Activated CD4-positive, alpha-beta T cell treated with anti-CD3 and anti-CD28 coated beads, Interleukin-2, amount 10 ng/mL, durations not matched to agents 7 days and 5 days (primary cell): Measurements from ENCODE around the gene CHCHD10. TPM values are rescaled to one million over a fixed set of nuclear protein-coding genes. Genes with fewer than 3 reads are reported as not detected.

ENCODE experiments used
- CTCF ChIA-PET: fragments of 350-600 bp; sonication (Branson Sonifier 250); formaldehyde crosslinking; loops from one replicate; lab custom pipeline; 2021; ENCODE audit warnings: antibody characterized with exemption; lab: Charles Lee
- POLR2A ChIA-PET: fragments of 350-600 bp; sonication (Branson Sonifier 250); formaldehyde crosslinking; loops from one replicate; lab custom pipeline; 2021; ENCODE audit warnings: antibody characterized with exemption; lab: Charles Lee
- DNase-seq: peaks from one replicate; pipeline ENCODE4 v3.0.0-alpha.2; 2020
- H3K27ac Mint-ChIP-seq: one replicate; pipeline ENCODE4 v1.8.0; 2021; ENCODE audit warnings: mild to moderate bottlenecking, moderate library complexity, mixed read lengths
- H3K27me3 Mint-ChIP-seq: one replicate; pipeline ENCODE4 v1.8.0; 2021; ENCODE audit warnings: mixed read lengths
- H3K36me3 Mint-ChIP-seq: one replicate; pipeline ENCODE4 v1.8.0; 2021; ENCODE audit warnings: low read depth, mixed read lengths
- H3K4me1 Mint-ChIP-seq: one replicate; pipeline ENCODE4 v1.8.0; 2021; ENCODE audit warnings: mixed read lengths
- H3K4me3 Mint-ChIP-seq: one replicate; pipeline ENCODE4 v1.8.0; 2021; ENCODE audit warnings: mild to moderate bottlenecking, moderate library complexity, mixed read lengths
- H3K9me3 Mint-ChIP-seq: one replicate; pipeline ENCODE4 v1.8.0; 2021; ENCODE audit warnings: mixed read lengths
- total RNA-seq, 2 experiments: library from RNA; stranded (reverse); gene quantifications; one replicate each; pipeline ENCODE4 v1.2.3, GENCODE V29; 2021

The CHCHD10 gene
- total RNA-seq, 2 experiments from 2014 or later, result 44.6 to 55.4 TPM

DNA sequence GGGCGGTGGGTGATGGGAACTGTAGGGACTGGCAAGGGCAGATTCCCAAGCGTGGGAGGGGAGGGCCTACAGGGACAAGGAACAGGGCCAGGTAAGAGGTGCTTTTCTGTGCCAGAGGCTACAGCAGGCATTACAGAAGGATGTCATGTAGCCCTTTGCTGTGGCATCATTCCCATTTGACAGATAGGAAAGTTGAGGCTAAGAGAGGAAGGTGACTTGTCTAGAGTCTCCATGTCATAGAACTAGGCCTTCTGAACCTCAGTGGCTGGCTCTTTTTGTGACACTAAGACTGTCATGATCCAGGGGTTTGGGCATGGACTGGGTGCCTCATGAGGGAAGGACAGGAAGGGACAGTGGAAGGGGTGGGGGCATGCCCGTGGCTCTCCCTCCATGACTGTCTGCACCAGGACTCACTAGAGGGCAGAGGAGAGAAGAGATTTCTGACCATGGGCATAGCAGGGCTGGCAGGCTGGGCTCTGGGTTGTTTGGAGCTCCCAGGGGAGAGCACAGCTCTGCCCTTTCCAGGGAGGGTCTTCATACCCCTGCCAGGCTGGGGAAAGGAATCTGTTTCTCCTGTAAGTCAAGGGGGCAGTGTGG is 8.1 kb upstream of the CHCHD10 start:
- CTCF ChIA-PET, result interaction anchor here (0.6 to 2.3 kb wide), 7 partner anchors 9 to 119 kb away, joined by 3 to 12 read pairs (median 3); partner anchors contain the start of genes C22orf15, MIF and SLC2A11
- Mint-ChIP-seq H3K4me3 (no peak overlapping the region), H3K27ac (no peak overlapping the region)

GRCh38 chr22:23774922-23775436 is 7.2 kb upstream of the CHCHD10 start:
- ChIA-PET POLR2A (no interaction called here), CTCF (interaction anchor here (1.0 to 2.3 kb wide), 5 partner anchors 10 to 83 kb away, joined by 3 to 12 read pairs (median 5); partner anchors contain the start of genes C22orf15 and SLC2A11)
- Mint-ChIP-seq H3K4me3 (no peak overlapping the region), H3K27me3 (peaks cover 17% of the 10 kb centered on the region), H3K36me3 (no peaks in the 10 kb centered on the region), H3K27ac (no peak overlapping the region), H3K9me3 (no peaks in the 10 kb centered on the region), H3K4me1 (peaks cover 12% of the 10 kb centered on the region)
- DNase-seq, result no peak

More for the DNA sequence above, 8.1 kb upstream of the CHCHD10 start:
- Mint-ChIP-seq H3K36me3 (no peaks in the 10 kb centered on the region), H3K27me3 (peaks cover 17% of the 10 kb centered on the region), H3K9me3 (no peaks in the 10 kb centered on the region), H3K4me1 (peaks cover 10% of the 10 kb centered on the region)
- POLR2A ChIA-PET, result no interaction called here
- no peak for DNase-seq

- no peaks in the 10 kb centered on the region for H3K9me3 Mint-ChIP-seq
- H3K27ac Mint-ChIP-seq, result no peak overlapping the region
- ChIA-PET POLR2A (no interaction called here), CTCF (interaction anchor here (1.0 to 2.3 kb wide), 4 partner anchors 11 to 83 kb away, joined by 3 to 12 read pairs (median 6); partner anchors contain the start of genes C22orf15 and SLC2A11)
- DNase-seq, result no peak
- H3K27me3 Mint-ChIP-seq, result peaks cover 17% of the 10 kb centered on the region
- H3K36me3 Mint-ChIP-seq, result no peaks in the 10 kb centered on the region
- H3K4me1 Mint-ChIP-seq, result peaks cover 15% of the 10 kb centered on the region
- no peak overlapping the region for H3K4me3 Mint-ChIP-seq
Measured at GRCh38 chr22:23774114-23774921, 6.5 kb upstream of the CHCHD10 start.

- peaks cover 17% of the 10 kb centered on the region for H3K27me3 Mint-ChIP-seq
- H3K4me1 Mint-ChIP-seq, result peaks cover 18% of the 10 kb centered on the region
- POLR2A ChIA-PET, result no interaction called here
- no peak for DNase-seq
- no peaks in the 10 kb centered on the region for H3K36me3 Mint-ChIP-seq
- peak overlapping the region; percentile 10 for H3K27ac Mint-ChIP-seq
- CTCF ChIA-PET, result interaction anchor here (2.3 kb wide), 1 partner anchor 10 kb away, joined by 8 read pairs; the partner anchor contains the start of gene C22orf15
- peak overlapping the region; percentile 1 for H3K4me3 Mint-ChIP-seq
- H3K9me3 Mint-ChIP-seq, result no peaks in the 10 kb centered on the region
Measured at GRCh38 chr22:23773483-23774113, 5.8 kb upstream of the CHCHD10 start.

DNA sequence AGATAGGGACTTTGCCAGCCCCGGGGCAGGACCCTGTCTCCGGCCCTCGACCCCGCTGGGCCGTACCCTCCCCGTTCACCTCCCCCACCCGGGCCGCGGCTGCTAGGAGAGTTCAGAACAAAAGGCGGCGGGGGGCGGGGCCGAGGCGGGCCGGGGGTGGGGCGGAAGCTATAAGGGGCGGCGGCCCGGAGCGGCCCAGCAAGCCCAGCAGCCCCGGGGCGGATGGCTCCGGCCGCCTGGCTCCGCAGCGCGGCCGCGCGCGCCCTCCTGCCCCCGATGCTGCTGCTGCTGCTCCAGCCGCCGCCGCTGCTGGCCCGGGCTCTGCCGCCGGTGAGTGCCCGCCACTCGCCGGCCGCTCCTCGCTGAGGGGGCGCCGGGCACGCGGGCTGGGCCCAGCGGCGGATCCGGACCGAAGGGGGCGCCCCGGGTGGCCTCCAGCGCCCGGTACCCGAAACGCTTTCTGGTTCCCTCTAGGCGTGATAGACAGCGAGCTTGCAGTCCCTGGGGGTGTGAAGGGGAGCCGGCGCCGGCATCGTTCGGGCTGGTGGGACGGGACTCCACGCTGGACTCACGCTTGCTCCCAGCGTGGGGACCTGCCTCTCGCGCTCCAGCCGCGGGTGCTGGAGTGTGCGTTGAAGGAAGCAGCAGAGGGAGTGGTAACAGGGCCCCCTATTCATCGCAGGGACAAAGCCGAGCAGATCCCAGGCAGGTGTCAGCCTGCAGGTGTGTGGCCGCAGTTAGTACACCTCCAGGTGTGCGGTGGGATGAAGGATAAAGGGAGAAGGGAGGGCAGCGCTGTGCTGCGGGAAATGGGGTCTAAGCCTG is 5.1 kb upstream of the CHCHD10 start, which contains the start of gene MMP11:
Gene MMP11 (plus strand): TSS at position 201 of the 825 bp plus-strand sequence. CDS start 22 bp downstream, at position 223.
- Mint-ChIP-seq H3K4me1 (peaks cover 20% of the 10 kb centered on the region), H3K4me3 (peak within 1 kb of the TSS; percentile 41), H3K27me3 (peaks cover 17% of the 10 kb centered on the region), H3K36me3 (no peaks in the 10 kb centered on the region), H3K27ac (peak within 1 kb of the TSS; percentile 10), H3K9me3 (no peaks in the 10 kb centered on the region)
- POLR2A ChIA-PET, result no interaction called here
- CTCF ChIA-PET, result no interaction called here
- peak; percentile 58 for DNase-seq

- Mint-ChIP-seq H3K4me1 (peaks cover 20% of the 10 kb centered on the region), H3K4me3 (peak overlapping the region; percentile 41), H3K27me3 (peaks cover 17% of the 10 kb centered on the region), H3K9me3 (no peaks in the 10 kb centered on the region), H3K36me3 (no peaks in the 10 kb centered on the region), H3K27ac (no peak overlapping the region)
- ChIA-PET POLR2A (no interaction called here), CTCF (no interaction called here)
- no peak for DNase-seq
Measured at GRCh38 chr22:23772315-23772648, 4.5 kb upstream of the CHCHD10 start.

DNA sequence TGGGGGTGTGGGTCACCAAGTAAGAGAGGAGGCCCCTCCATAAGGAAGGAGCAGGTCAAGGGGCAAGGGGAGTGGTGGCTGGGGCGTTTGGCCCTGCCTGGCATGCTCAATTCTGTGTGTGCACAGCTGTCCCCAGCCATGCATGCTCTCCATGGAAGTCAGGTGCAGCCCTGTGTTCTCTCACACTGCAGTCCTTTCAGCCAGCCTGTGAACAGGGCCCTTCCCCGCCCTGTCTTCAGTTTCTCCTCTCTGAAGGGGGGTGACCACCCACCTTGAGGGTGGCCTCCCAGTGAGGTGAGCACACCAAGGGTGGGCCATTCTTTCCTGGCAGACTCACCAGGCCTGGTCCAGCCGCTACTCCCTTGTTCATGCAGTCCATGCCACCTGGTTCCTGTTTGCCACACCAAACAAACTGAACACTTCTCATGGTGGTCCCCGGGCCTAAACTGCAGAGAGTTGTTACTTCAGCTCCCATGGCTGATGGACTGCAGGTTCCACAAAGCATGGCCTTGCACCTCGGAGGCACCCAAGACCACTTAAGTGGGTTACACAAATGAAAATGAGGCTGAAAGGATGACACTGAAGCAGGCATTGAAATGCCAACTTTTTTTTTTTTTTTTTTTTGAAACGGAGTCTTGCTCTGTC is 1.7 kb upstream of the CHCHD10 start:
- H3K4me1 Mint-ChIP-seq, result peaks cover 39% of the 10 kb centered on the region
- DNase-seq, result no peak
- H3K36me3 Mint-ChIP-seq, result peaks cover 2% of the 10 kb centered on the region
- peak overlapping the region; percentile 30 for H3K4me3 Mint-ChIP-seq
- no peaks in the 10 kb centered on the region for H3K9me3 Mint-ChIP-seq
- H3K27ac Mint-ChIP-seq, result no peak overlapping the region
- CTCF ChIA-PET, result interaction anchor here (0.6 to 0.8 kb wide), 3 partner anchors 9 to 230 kb away, joined by 4 to 5 read pairs (median 4); no protein-coding TSS in a partner anchor
- POLR2A ChIA-PET, result no interaction called here
- H3K27me3 Mint-ChIP-seq, result peaks cover 13% of the 10 kb centered on the region

DNA sequence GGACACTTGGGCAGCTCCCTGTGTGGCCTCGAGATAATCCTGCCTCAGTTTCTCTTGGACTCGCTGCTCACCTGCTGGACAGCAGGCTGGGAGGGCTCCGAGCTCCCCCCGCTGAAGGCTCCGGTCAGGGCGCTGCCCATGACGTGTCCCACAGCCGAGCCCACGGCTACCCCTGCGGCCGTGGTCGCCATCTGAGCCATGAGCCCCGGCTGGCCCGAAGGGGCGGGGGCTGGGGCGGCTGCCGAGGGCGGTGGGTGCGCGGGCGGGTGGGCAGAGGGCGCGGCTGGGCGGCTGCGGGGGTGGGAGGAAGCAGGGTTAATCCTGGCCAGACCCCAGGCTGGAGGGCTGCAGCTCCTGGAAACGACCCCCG is 484 bp downstream of the CHCHD10 start:
- Mint-ChIP-seq H3K9me3 (no peaks in the 10 kb centered on the region), H3K36me3 (peaks cover 2% of the 10 kb centered on the region), H3K27ac (peak overlapping the region; percentile 76), H3K27me3 (peaks cover 1% of the 10 kb centered on the region), H3K4me3 (peak overlapping the region; percentile 76), H3K4me1 (peaks cover 54% of the 10 kb centered on the region)
- ChIA-PET CTCF (interaction anchor here (0.9 to 4.9 kb wide), 5 partner anchors 17 to 82 kb away, joined by 3 to 20 read pairs (median 4); partner anchors contain the start of gene ZNF70), POLR2A (no interaction called here)
- DNase-seq, result no peak

- no peak for DNase-seq
- POLR2A ChIA-PET, result no interaction called here
- Mint-ChIP-seq H3K27ac (no peak overlapping the region), H3K27me3 (no peaks in the 10 kb centered on the region), H3K36me3 (peaks cover 2% of the 10 kb centered on the region), H3K4me1 (peaks cover 46% of the 10 kb centered on the region), H3K9me3 (no peaks in the 10 kb centered on the region), H3K4me3 (no peak overlapping the region)
- CTCF ChIA-PET, result interaction anchor here (0.9 to 4.9 kb wide), 3 partner anchors 14 to 47 kb away, joined by 3 to 20 read pairs (median 5); partner anchors contain the start of gene ZNF70
Measured at GRCh38 chr22:23764899-23765881, 2.6 kb downstream of the CHCHD10 start.

DNA sequence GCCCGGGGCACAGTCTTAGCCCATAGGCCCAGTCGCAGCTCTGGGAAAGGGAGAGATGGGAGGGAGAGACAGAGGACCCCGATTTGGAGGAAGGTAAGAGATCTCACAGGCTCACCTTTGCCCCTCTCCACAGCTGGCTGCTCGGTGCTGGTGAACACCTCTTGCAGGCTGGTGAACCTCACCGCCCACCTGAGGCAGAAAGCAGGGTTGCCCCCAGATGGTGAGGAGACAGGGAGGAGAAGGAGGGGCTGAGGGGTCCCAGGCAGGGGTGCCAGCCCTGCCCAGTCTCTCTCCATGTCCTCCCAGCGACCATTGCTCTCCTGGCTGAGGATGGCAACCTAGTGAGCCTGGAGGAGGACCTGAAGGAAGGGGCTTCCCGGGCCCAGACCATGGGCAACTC is 3.8 kb downstream of the CHCHD10 start:
- DNase-seq, result no peak
- peaks cover 2% of the 10 kb centered on the region for H3K36me3 Mint-ChIP-seq
- peaks cover 41% of the 10 kb centered on the region for H3K4me1 Mint-ChIP-seq
- POLR2A ChIA-PET, result no interaction called here
- H3K4me3 Mint-ChIP-seq, result peak overlapping the region; percentile 51
- H3K27me3 Mint-ChIP-seq, result no peaks in the 10 kb centered on the region
- peak overlapping the region; percentile 82 for H3K27ac Mint-ChIP-seq
- CTCF ChIA-PET, result interaction anchor here (0.7 to 4.9 kb wide), 3 partner anchors 11 to 86 kb away, joined by 3 to 20 read pairs (median 8); partner anchors contain the start of gene ZNF70
- H3K9me3 Mint-ChIP-seq, result no peaks in the 10 kb centered on the region
